ENCODE measurements around the gene LYPD6.

The LYPD6 gene

GRCh38 chr2:149410701-149411484 lies 80.5 kb downstream of the LYPD6 start:
- DNase-seq: no peak

GRCh38 chr2:149413487-149413886 lies 83.1 kb downstream of the LYPD6 start:
- DNase-seq: no peak

GRCh38 chr2:149415086-149415485 lies 84.7 kb downstream of the LYPD6 start:
- DNase-seq: no peak

GRCh38 chr2:149418065-149418464 lies 87.7 kb downstream of the LYPD6 start:
- no peak for DNase-seq

GRCh38 chr2:149420053-149420963 lies 89.9 kb downstream of the LYPD6 start:
- no peak for DNase-seq

GRCh38 chr2:149421791-149422190 lies 91.4 kb downstream of the LYPD6 start:
- DNase-seq: no peak

GRCh38 chr2:149422337-149422990 lies 92.1 kb downstream of the LYPD6 start:
- no peak for DNase-seq

- DNase-seq: no peak
Measured at GRCh38 chr2:149422991-149423338, 92.6 kb downstream of the LYPD6 start.

GRCh38 chr2:149423630-149424029 lies 93.2 kb downstream of the LYPD6 start:
- DNase-seq: no peak

- DNase-seq: no peak
Measured at GRCh38 chr2:149427387-149427786, 97.0 kb downstream of the LYPD6 start.

GRCh38 chr2:149428783-149429182 lies 98.4 kb downstream of the LYPD6 start:
- DNase-seq: no peak

- no peak for DNase-seq
Measured at GRCh38 chr2:149430743-149431736, 100.7 kb downstream of the LYPD6 start.

- DNase-seq: peak; percentile 3
Measured at GRCh38 chr2:149438330-149438960, 108.1 kb downstream of the LYPD6 start.

- no peak for DNase-seq
Measured at GRCh38 chr2:149441255-149441654, 110.9 kb downstream of the LYPD6 start.

GRCh38 chr2:149442346-149442745 lies 112.0 kb downstream of the LYPD6 start:
- DNase-seq: no peak

- DNase-seq: no peak
Measured at GRCh38 chr2:149443150-149443549, 112.8 kb downstream of the LYPD6 start.

- no peak for DNase-seq
Measured at GRCh38 chr2:149446748-149447147, 116.4 kb downstream of the LYPD6 start.

- DNase-seq: no peak
Measured at GRCh38 chr2:149448315-149448714, 117.9 kb downstream of the LYPD6 start.

GRCh38 chr2:149449017-149449416 lies 118.6 kb downstream of the LYPD6 start:
- DNase-seq: no peak

GRCh38 chr2:149451417-149452165 lies 121.2 kb downstream of the LYPD6 start:
- DNase-seq: peak; percentile 20

GRCh38 chr2:149456285-149456684 lies 125.9 kb downstream of the LYPD6 start:
- DNase-seq: no peak

All from MV-4-11 (cell line).